GM21367 (cell line): ENCODE data around the gene RNU1-2.
"Not testable (repeated sequence)": the region's sequence is repeated elsewhere in the genome, so short reads cannot be mapped to it uniquely, and the experiment has no call there.

ENCODE experiments used
- ATAC-seq: cut with Tn5 transposase; IDR thresholded peaks from one replicate; pipeline ENCODE4 v1.9.1; 2021; ENCODE audit not compliant: unreplicated experiment

The RNU1-2 gene

GRCh38 chr1:16907870-16908758 is 12.3 kb downstream of the RNU1-2 start:
- no peak for ATAC-seq

GRCh38 chr1:16911851-16912721 is 16.3 kb downstream of the RNU1-2 start:
- ATAC-seq = not testable (repeated sequence)

GRCh38 chr1:16912742-16913141 is 17.0 kb downstream of the RNU1-2 start:
- ATAC-seq = not testable (repeated sequence)

GRCh38 chr1:16913181-16913832 is 17.5 kb downstream of the RNU1-2 start:
- no peak for ATAC-seq

- peak; percentile 89 for ATAC-seq
Observed at GRCh38 chr1:16913833-16914662, 18.3 kb downstream of the RNU1-2 start.

GRCh38 chr1:16914928-16915626 is 19.3 kb downstream of the RNU1-2 start:
- ATAC-seq = not testable (repeated sequence)

- ATAC-seq = no peak
Observed at GRCh38 chr1:16915627-16915973, 19.8 kb downstream of the RNU1-2 start.

- not testable (repeated sequence) for ATAC-seq
Observed at GRCh38 chr1:16916036-16916880, 20.5 kb downstream of the RNU1-2 start.

GRCh38 chr1:16918371-16918770 is 22.6 kb downstream of the RNU1-2 start:
- ATAC-seq = no peak

GRCh38 chr1:16918936-16919665 is 23.3 kb downstream of the RNU1-2 start:
- ATAC-seq = not testable (repeated sequence)

GRCh38 chr1:16920951-16921350 is 25.2 kb downstream of the RNU1-2 start:
- no peak for ATAC-seq

- no peak for ATAC-seq
Observed at GRCh38 chr1:16921391-16922185, 25.8 kb downstream of the RNU1-2 start, which contains the start of gene CROCC. TSS of gene CROCC (plus strand) at chr1:16921931. CDS start at chr1:16922019, 88 bp downstream.

GRCh38 chr1:16922466-16922865 is 26.7 kb downstream of the RNU1-2 start:
- ATAC-seq = no peak

GRCh38 chr1:16922885-16923431 is 27.2 kb downstream of the RNU1-2 start:
- no peak for ATAC-seq

GRCh38 chr1:16924216-16924918 is 28.6 kb downstream of the RNU1-2 start:
- no peak for ATAC-seq

- ATAC-seq = no peak
Observed at GRCh38 chr1:16924919-16925477, 29.2 kb downstream of the RNU1-2 start.
